Skeletal muscle satellite cell (primary cell): ENCODE results near the gene BRD3OS.

Source experiments
- H3K27me3 ChIP-seq: 2 replicates; pipeline ENCODE4 v1.7.0; 2013; ENCODE audit warnings: low read length; ENCODE audit not compliant: control insufficient read depth, insufficient read depth
- H3K36me3 ChIP-seq: 2 replicates; pipeline ENCODE4 v1.7.0; 2013; ENCODE audit warnings: mild to moderate bottlenecking, control low read depth, low read length; ENCODE audit not compliant: insufficient read depth
- H3K4me1 ChIP-seq: 2 replicates; pipeline ENCODE4 v1.7.0; 2013; ENCODE audit warnings: low read length; ENCODE audit not compliant: control insufficient read depth, insufficient read depth
- H3K4me2 ChIP-seq: 2 replicates; pipeline ENCODE4 v1.7.0; 2013; ENCODE audit warnings: mild to moderate bottlenecking, low read length
- H3K4me3 ChIP-seq: 2 replicates; pipeline ENCODE4 v1.7.0; 2013; ENCODE audit warnings: low read length
- H3K9ac ChIP-seq: 2 replicates; pipeline ENCODE4 v1.7.0; 2013; ENCODE audit warnings: mild to moderate bottlenecking, low read depth, low read length, moderate library complexity
- H3K9me3 ChIP-seq: replicated peaks from 2 replicates; pipeline ENCODE4 v1.7.0; 2013; ENCODE audit warnings: mild to moderate bottlenecking, control low read depth, low read length

BRD3OS gene

GRCh38 chr9:133998915-133999595 lies 26.2 kb upstream of the BRD3OS start:
- peaks cover 16% of the 10 kb centered on the region for H3K4me1 ChIP-seq
- H3K27me3 ChIP-seq = peaks cover 34% of the 10 kb centered on the region
- H3K4me2 ChIP-seq = no peak overlapping the region
- no peaks in the 10 kb centered on the region for H3K36me3 ChIP-seq
- no peak overlapping the region for H3K4me3 ChIP-seq
- H3K9ac ChIP-seq = no peak overlapping the region
- no peaks in the 10 kb centered on the region for H3K9me3 ChIP-seq

GRCh38 chr9:133999851-134000265 lies 25.4 kb upstream of the BRD3OS start:
- Histone ChIP-seq H3K4me2 (no peak overlapping the region), H3K9ac (no peak overlapping the region), H3K27me3 (peaks cover 42% of the 10 kb centered on the region), H3K9me3 (no peaks in the 10 kb centered on the region), H3K4me3 (no peak overlapping the region), H3K36me3 (no peaks in the 10 kb centered on the region), H3K4me1 (peaks cover 12% of the 10 kb centered on the region)

- H3K4me1 ChIP-seq = peaks cover 8% of the 10 kb centered on the region
- no peaks in the 10 kb centered on the region for H3K9me3 ChIP-seq
- H3K9ac ChIP-seq = no peak overlapping the region
- no peaks in the 10 kb centered on the region for H3K36me3 ChIP-seq
- peaks cover 43% of the 10 kb centered on the region for H3K27me3 ChIP-seq
- H3K4me2 ChIP-seq = no peak overlapping the region
- no peak overlapping the region for H3K4me3 ChIP-seq
Observed at GRCh38 chr9:134002796-134003195, 22.5 kb upstream of the BRD3OS start.

GRCh38 chr9:134003237-134003636 lies 22.0 kb upstream of the BRD3OS start:
- Histone ChIP-seq H3K27me3 (peaks cover 43% of the 10 kb centered on the region), H3K36me3 (no peaks in the 10 kb centered on the region), H3K4me3 (no peak overlapping the region)

GRCh38 chr9:134004131-134004873 lies 21.0 kb upstream of the BRD3OS start:
- Histone ChIP-seq H3K36me3 (no peaks in the 10 kb centered on the region), H3K9ac (no peak overlapping the region), H3K4me2 (no peak overlapping the region), H3K4me3 (no peak overlapping the region), H3K4me1 (peaks cover 8% of the 10 kb centered on the region), H3K27me3 (peaks cover 52% of the 10 kb centered on the region), H3K9me3 (no peaks in the 10 kb centered on the region)

More at GRCh38 chr9:134003237-134003636, 22.0 kb upstream of the BRD3OS start:
- no peaks in the 10 kb centered on the region for H3K9me3 ChIP-seq
- no peak overlapping the region for H3K9ac ChIP-seq
- H3K4me2 ChIP-seq = no peak overlapping the region
- peaks cover 8% of the 10 kb centered on the region for H3K4me1 ChIP-seq

GRCh38 chr9:134004881-134005280 lies 20.4 kb upstream of the BRD3OS start:
- Histone ChIP-seq H3K4me1 (peaks cover 3% of the 10 kb centered on the region), H3K9ac (no peak overlapping the region), H3K36me3 (no peaks in the 10 kb centered on the region), H3K9me3 (no peaks in the 10 kb centered on the region), H3K27me3 (peaks cover 54% of the 10 kb centered on the region), H3K4me3 (no peak overlapping the region), H3K4me2 (no peak overlapping the region)

GRCh38 chr9:134005381-134005780 lies 19.9 kb upstream of the BRD3OS start:
- Histone ChIP-seq H3K4me1 (no peaks in the 10 kb centered on the region), H3K4me2 (no peak overlapping the region), H3K4me3 (no peak overlapping the region), H3K27me3 (peaks cover 55% of the 10 kb centered on the region), H3K9me3 (no peaks in the 10 kb centered on the region), H3K36me3 (no peaks in the 10 kb centered on the region), H3K9ac (no peak overlapping the region)

- H3K36me3 ChIP-seq = no peaks in the 10 kb centered on the region
- peaks cover 58% of the 10 kb centered on the region for H3K27me3 ChIP-seq
- H3K9ac ChIP-seq = no peak overlapping the region
- no peaks in the 10 kb centered on the region for H3K4me1 ChIP-seq
- H3K4me3 ChIP-seq = no peak overlapping the region
- H3K9me3 ChIP-seq = no peaks in the 10 kb centered on the region
- H3K4me2 ChIP-seq = no peak overlapping the region
Observed at GRCh38 chr9:134007150-134007549, 18.1 kb upstream of the BRD3OS start.

- H3K9ac ChIP-seq = no peak overlapping the region
- no peaks in the 10 kb centered on the region for H3K4me1 ChIP-seq
- H3K4me3 ChIP-seq = no peak overlapping the region
- no peak overlapping the region for H3K4me2 ChIP-seq
- H3K27me3 ChIP-seq = peaks cover 57% of the 10 kb centered on the region
- H3K36me3 ChIP-seq = no peaks in the 10 kb centered on the region
- H3K9me3 ChIP-seq = no peaks in the 10 kb centered on the region
Observed at GRCh38 chr9:134007571-134007970, 17.7 kb upstream of the BRD3OS start.

- H3K9me3 ChIP-seq = no peaks in the 10 kb centered on the region
- H3K9ac ChIP-seq = no peak overlapping the region
- no peaks in the 10 kb centered on the region for H3K36me3 ChIP-seq
- no peak overlapping the region for H3K4me3 ChIP-seq
- H3K4me2 ChIP-seq = no peak overlapping the region
- H3K27me3 ChIP-seq = peaks cover 33% of the 10 kb centered on the region
- H3K4me1 ChIP-seq = no peaks in the 10 kb centered on the region
Observed at GRCh38 chr9:134010310-134011173, 14.7 kb upstream of the BRD3OS start.

GRCh38 chr9:134011401-134011800 lies 13.9 kb upstream of the BRD3OS start:
- no peak overlapping the region for H3K4me3 ChIP-seq
- H3K4me1 ChIP-seq = no peaks in the 10 kb centered on the region
- no peaks in the 10 kb centered on the region for H3K9me3 ChIP-seq
- no peak overlapping the region for H3K9ac ChIP-seq
- no peaks in the 10 kb centered on the region for H3K36me3 ChIP-seq
- peaks cover 32% of the 10 kb centered on the region for H3K27me3 ChIP-seq
- H3K4me2 ChIP-seq = no peak overlapping the region
